Natural killer cell (primary cell): ENCODE results near the gene SLFN12. TPM values are rescaled to one million over a fixed set of nuclear protein-coding genes. Genes with fewer than 3 reads are reported as not detected.

Source experiments
- ATAC-seq, 3 donors: fragments of 150-1000 bp in 2 of 3; fragments of 200-7000 bp in 1 of 3; cut with Tn5 transposase; 1 replicate in 1 of 3; 2 replicates in 2 of 3; pipeline ENCODE4 v1.10.0; 2021; ENCODE audit warnings: mild to moderate bottlenecking in 2 of 3, moderate library complexity in 2 of 3
- DNase-seq, 2 donors: peaks; one replicate each; pipeline versions ENCODE4 v3.0.0 to v3.0.0-alpha.2; 2013 to 2021; ENCODE audit warnings: mixed read lengths in 1 of 2
- H3K27ac ChIP-seq: one replicate; pipeline ENCODE4 v1.5.1; 2013; ENCODE audit warnings: mild to moderate bottlenecking, low read length
- H3K27me3 ChIP-seq: one replicate; pipeline ENCODE4 v1.6.1; 2013; ENCODE audit warnings: low read length; ENCODE audit not compliant: control insufficient read depth, insufficient read depth
- H3K36me3 ChIP-seq: one replicate; pipeline ENCODE4 v1.6.1; 2013; ENCODE audit warnings: low read length; ENCODE audit not compliant: control insufficient read depth, insufficient read depth
- H3K4me1 ChIP-seq: one replicate; pipeline ENCODE4 v1.6.1; 2013; ENCODE audit warnings: low read length; ENCODE audit not compliant: control insufficient read depth, insufficient read depth
- H3K4me3 ChIP-seq: one replicate; pipeline ENCODE4 v1.5.1; 2013; ENCODE audit warnings: low read length
- H3K9me3 ChIP-seq: one replicate; pipeline ENCODE4 v1.6.1; 2013; ENCODE audit warnings: low read length; ENCODE audit not compliant: control insufficient read depth, insufficient read depth
- H3K27ac Mint-ChIP-seq, 2 donors: one replicate each; pipeline ENCODE4 v1.8.0; 2022; ENCODE audit warnings: mild to moderate bottlenecking in 2 of 2, mixed read lengths in 2 of 2, moderate library complexity in 1 of 2
- H3K27me3 Mint-ChIP-seq, 2 donors: one replicate each; pipeline ENCODE4 v1.8.0; 2022; ENCODE audit warnings: low read depth in 2 of 2, mixed read lengths in 2 of 2
- H3K36me3 Mint-ChIP-seq: one replicate; pipeline ENCODE4 v1.8.0; 2022; ENCODE audit warnings: mixed read lengths
- H3K4me1 Mint-ChIP-seq, 2 donors: one replicate each; pipeline ENCODE4 v1.8.0; 2022; ENCODE audit warnings: mixed read lengths in 2 of 2
- H3K4me3 Mint-ChIP-seq: one replicate; pipeline ENCODE4 v1.8.0; 2022; ENCODE audit warnings: mild to moderate bottlenecking, moderate library complexity, mixed read lengths
- H3K9me3 Mint-ChIP-seq, 2 donors: one replicate each; pipeline ENCODE4 v1.8.0; 2022; ENCODE audit warnings: mixed read lengths in 2 of 2
- WGBS: methylation state at CpG from one replicate; pipeline ENCODE4 v1.1.7; 2013; ENCODE audit warnings: missing lambda C conversion rate; ENCODE audit not compliant: insufficient coverage; 5-methylcytosine and 5-hydroxymethylcytosine counted together
- intact Hi-C: fragments of 100-400 bp; cut with micrococcal nuclease; formaldehyde crosslinking; loops from one replicate; pipeline ENCODE4 v1.14.2; 2022
- total RNA-seq, 4 donors: library from RNA; stranded (reverse); fragments of 120-200 nt in 1 of 4; gene quantifications; one replicate each; pipeline versions ENCODE4 v1.2.3 to v1.2.4, GENCODE V29; 2013 to 2022
- TF ChIP-seq, protein P1 (sequence below): fragments of 200-600 bp; IDR thresholded peaks from one replicate; pipeline ENCODE4 v1.8.0; 2022; ENCODE audit warnings: antibody characterized with exemption

The SLFN12 gene
- total RNA-seq, 3 donors from 2014 or later (not counting 1 experiment from before 2014, with no cell fraction given): 18.6 to 30.9 (median 21.8) TPM

DNA sequence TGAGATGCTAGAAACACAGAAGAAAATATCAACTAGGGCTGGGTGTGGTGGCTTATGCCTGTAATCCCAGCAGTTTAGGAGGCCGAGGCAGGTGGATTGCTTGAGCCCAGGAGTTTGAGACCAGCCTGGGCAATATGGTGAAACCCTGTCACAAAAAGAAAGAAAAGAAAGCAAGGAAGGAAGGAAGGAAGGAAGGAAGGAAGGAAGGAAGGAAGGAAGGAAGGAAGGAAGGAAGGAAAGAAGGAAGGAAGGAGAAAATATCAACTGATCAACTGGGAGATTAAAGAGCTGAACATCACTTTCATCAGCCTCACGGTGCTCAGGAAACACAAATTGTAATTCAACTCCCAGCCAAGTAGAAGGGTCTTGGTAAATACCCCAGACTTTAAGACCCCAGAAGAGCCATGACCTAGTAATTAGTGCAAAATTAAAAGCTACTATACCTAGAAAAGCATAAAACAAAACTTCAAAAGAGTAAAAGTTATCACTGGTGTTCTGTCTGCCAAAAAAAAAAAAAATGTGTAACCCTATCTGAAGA lies 44.1 kb upstream of the SLFN12 start:
- H3K27me3 ChIP-seq: no peaks in the 10 kb centered on the region
- 61% methylated on average over 2 of the region's 2 CpGs for WGBS
- DNase-seq (no peak), ATAC-seq (no peak)
- peaks cover 44 to 61% of the 10 kb centered on the region in 2 donors for H3K4me1 Mint-ChIP-seq
- peak overlapping the region; percentile 29 to 49 for H3K27ac Mint-ChIP-seq
- no peaks in the 10 kb centered on the region for H3K9me3 ChIP-seq
- no peaks in the 10 kb centered on the region for H3K4me1 ChIP-seq
- no peak overlapping the region for H3K27ac ChIP-seq
- peaks cover 48% of the 10 kb centered on the region for H3K36me3 ChIP-seq
- H3K9me3 Mint-ChIP-seq: no peaks in the 10 kb centered on the region
- H3K27me3 Mint-ChIP-seq: no peaks in the 10 kb centered on the region
- TF ChIP-seq, protein P1, sequence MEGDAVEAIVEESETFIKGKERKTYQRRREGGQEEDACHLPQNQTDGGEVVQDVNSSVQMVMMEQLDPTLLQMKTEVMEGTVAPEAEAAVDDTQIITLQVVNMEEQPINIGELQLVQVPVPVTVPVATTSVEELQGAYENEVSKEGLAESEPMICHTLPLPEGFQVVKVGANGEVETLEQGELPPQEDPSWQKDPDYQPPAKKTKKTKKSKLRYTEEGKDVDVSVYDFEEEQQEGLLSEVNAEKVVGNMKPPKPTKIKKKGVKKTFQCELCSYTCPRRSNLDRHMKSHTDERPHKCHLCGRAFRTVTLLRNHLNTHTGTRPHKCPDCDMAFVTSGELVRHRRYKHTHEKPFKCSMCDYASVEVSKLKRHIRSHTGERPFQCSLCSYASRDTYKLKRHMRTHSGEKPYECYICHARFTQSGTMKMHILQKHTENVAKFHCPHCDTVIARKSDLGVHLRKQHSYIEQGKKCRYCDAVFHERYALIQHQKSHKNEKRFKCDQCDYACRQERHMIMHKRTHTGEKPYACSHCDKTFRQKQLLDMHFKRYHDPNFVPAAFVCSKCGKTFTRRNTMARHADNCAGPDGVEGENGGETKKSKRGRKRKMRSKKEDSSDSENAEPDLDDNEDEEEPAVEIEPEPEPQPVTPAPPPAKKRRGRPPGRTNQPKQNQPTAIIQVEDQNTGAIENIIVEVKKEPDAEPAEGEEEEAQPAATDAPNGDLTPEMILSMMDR: no peak
- H3K36me3 Mint-ChIP-seq: peaks cover 57% of the 10 kb centered on the region
- no peak overlapping the region for H3K4me3 Mint-ChIP-seq
- intact Hi-C loops: no loop called here
- no peak overlapping the region for H3K4me3 ChIP-seq

- H3K36me3 Mint-ChIP-seq: peaks cover 14% of the 10 kb centered on the region
- H3K27me3 Mint-ChIP-seq: no peaks in the 10 kb centered on the region
- Histone ChIP-seq H3K36me3 (peaks cover 1% of the 10 kb centered on the region), H3K27me3 (no peaks in the 10 kb centered on the region), H3K4me3 (no peak overlapping the region), H3K9me3 (peaks cover 2% of the 10 kb centered on the region), H3K4me1 (peaks cover 33% of the 10 kb centered on the region), H3K27ac (peak overlapping the region; percentile 85)
- DNase-seq (no peak), ATAC-seq (no peak)
- peak overlapping the region; percentile 88 to 92 for H3K27ac Mint-ChIP-seq
- H3K4me1 Mint-ChIP-seq: peaks cover 54 to 68% of the 10 kb centered on the region in 2 donors
- peaks cover 0 to 4% of the 10 kb centered on the region in 2 donors for H3K9me3 Mint-ChIP-seq
- intact Hi-C loops: no loop called here
- 97% methylated on average over 4 of the region's 4 CpGs for WGBS
- peak overlapping the region; percentile 77 for H3K4me3 Mint-ChIP-seq
- TF ChIP-seq, protein P1: no peak
Observed at GRCh38 chr17:35468475-35468874, 36.2 kb upstream of the SLFN12 start.

DNA sequence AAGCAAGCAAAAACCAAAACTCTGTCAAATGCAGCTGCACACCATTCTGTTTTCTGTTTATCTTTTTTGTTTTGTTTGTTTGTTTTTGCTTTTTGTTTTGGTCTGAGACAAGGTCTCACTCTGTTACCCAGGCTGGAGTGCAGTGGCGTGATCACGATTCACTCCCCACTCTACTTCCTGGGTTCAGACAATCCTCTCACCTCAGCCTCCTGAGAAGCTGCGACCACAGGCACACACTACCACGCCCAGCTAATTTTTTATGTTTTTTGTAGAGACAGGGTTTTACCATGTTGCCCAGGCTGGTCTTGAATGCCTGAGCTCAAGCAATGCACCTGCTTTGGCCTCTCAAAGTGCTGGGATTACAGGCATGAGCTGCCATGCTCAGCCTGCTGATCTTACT lies 35.5 kb upstream of the SLFN12 start:
- Histone ChIP-seq H3K4me1 (peaks cover 33% of the 10 kb centered on the region), H3K27me3 (no peaks in the 10 kb centered on the region), H3K27ac (peak overlapping the region; percentile 85), H3K4me3 (no peak overlapping the region), H3K9me3 (peaks cover 2% of the 10 kb centered on the region), H3K36me3 (peaks cover 1% of the 10 kb centered on the region)
- Mint-ChIP-seq H3K9me3 (peaks cover 0 to 4% of the 10 kb centered on the region in 2 donors), H3K27me3 (no peaks in the 10 kb centered on the region), H3K4me3 (peak overlapping the region; percentile 77), H3K4me1 (peaks cover 54 to 66% of the 10 kb centered on the region in 2 donors), H3K36me3 (peaks cover 10% of the 10 kb centered on the region), H3K27ac (peak overlapping the region; percentile 88 to 92)
- DNase-seq (peak; percentile 27 to 66), ATAC-seq (peak; percentile 88 to 97 (median 95))
- TF ChIP-seq, protein P1: no peak
- WGBS: 24% methylated on average over 4 of the region's 4 CpGs
- intact Hi-C loops: no loop called here
